ENCODE data around the gene SMC3. TPM values are rescaled to one million over a fixed set of nuclear protein-coding genes. Genes with fewer than 3 reads are reported as not detected.

The SMC3 gene
- polyA plus RNA-seq, 2 of the 4 experiments (the other 2 are of a cell fraction): 59.5 to 60.5 TPM

GRCh38 chr10:110597476-110597875 lies 30.0 kb downstream of the SMC3 start:
- H3K4me3 ChIP-seq: no peak overlapping the region
- FAIRE-seq (no peak), ATAC-seq (no peak), DNase-seq (ENCODE audit: low read depth in 1 of 2, low spot score in 1 of 2) (no peak)
- ChIA-PET CTCF (interaction anchor here (0.8 to 3.9 kb wide), 5 partner anchors 11 to 291 kb away, joined by 3 to 44 read pairs (median 5); partner anchors contain the start of gene SMNDC1), POLR2A (interaction anchor here (1.6 kb wide), 1 partner anchor 293 kb away, joined by 6 read pairs; the partner anchor contains the start of gene SMNDC1)
- H3K27ac ChIP-seq: no peak overlapping the region
- no peaks in the 10 kb centered on the region for H3K9me3 ChIP-seq
- TF ChIP-seq E2F6 (IDR thresholded peaks at IDR 0.05; ENCODE audit: borderline replicate concordance, low read depth): no peak
- 0 out of 2 replicates have a peak, but pooled peaks have one; percentile 53 for TF ChIP-seq POLR2AphosphoS2 (conservative IDR thresholded peaks at IDR 0.05; ENCODE audit: low read length)
- H3K4me1 ChIP-seq: peaks cover 3% of the 10 kb centered on the region; the same call in 1 of the 3 replicates
- no peak overlapping the region for H3K4me2 ChIP-seq
- 86% methylated on average over 2 of the region's 2 CpGs for WGBS (ENCODE audit: missing lambda C conversion rate)

DNA sequence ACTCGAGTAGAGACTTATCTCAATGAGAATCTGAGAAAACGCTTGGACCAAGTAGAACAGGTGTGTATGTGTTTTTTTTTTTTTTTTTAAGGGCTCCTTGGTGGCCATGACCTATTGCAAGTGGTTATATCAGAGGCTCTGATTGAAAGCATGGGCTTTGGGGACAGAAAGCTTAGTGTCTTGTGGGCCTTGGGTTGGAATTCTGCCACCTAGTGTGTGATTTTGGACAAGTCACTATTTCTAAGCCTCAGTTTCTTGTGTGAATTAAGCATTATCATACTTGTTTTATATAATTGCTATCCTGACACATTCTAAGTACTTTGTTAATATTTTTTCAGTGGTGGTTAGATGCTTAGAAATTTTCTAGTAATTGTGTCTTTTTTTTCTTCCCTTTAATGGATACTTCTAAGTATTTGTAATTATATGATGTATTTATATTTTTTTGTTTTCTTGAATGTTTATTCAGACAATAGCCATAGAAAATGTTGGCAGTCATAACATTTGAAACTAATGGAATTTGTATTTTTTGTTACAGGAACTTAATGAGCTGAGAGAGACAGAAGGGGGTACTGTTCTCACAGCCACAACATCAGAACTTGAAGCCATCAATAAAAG lies 33.1 kb downstream of the SMC3 start:
- CTCF ChIA-PET: interaction anchor here (0.9 to 3.9 kb wide), 18 partner anchors 8 to 294 kb away, joined by 3 to 44 read pairs (median 7); partner anchors contain the start of gene SMNDC1
- H3K4me1 ChIP-seq: peaks cover 3% of the 10 kb centered on the region; the same call in 1 of the 3 replicates
- no peaks in the 10 kb centered on the region for H3K9me3 ChIP-seq
- H3K4me2 ChIP-seq: no peak overlapping the region
- POLR2A ChIA-PET: interaction anchor here (1.0 kb wide), 2 partner anchors 33 to 296 kb away, joined by 3 to 4 read pairs; partner anchors contain the start of genes SMC3 and SMNDC1
- H3K27ac ChIP-seq: peak overlapping the region in 1 of 2 experiments; percentile 22; a peak in 1 of 6 replicates
- no peak overlapping the region for H3K4me3 ChIP-seq
- TF ChIP-seq RAD21 (conservative IDR thresholded peaks at IDR 0.05 in 1 of 2, IDR thresholded peaks at IDR 0.05 in 1 of 2) (peak; percentile 65), NPAS2 (CRISPR knock-in tag; IDR thresholded peaks at IDR 0.05; ENCODE audit: borderline replicate concordance) (no peak), POLR2A (IDR thresholded peaks at IDR 0.05; ENCODE audit: low read length) (no peak), HDAC2 (IDR thresholded peaks at IDR 0.05) (no peak), SMC3 (IDR thresholded peaks at IDR 0.05) (peak; percentile 84), CBX8 (IDR thresholded peaks at IDR 0.05) (no peak), ESRRA (IDR thresholded peaks at IDR 0.05; ENCODE audit: borderline replicate concordance, low read length) (no peak), CBX2 (IDR thresholded peaks at IDR 0.05; ENCODE audit: borderline replicate concordance, low read depth) (no peak), MAFK (IDR thresholded peaks at IDR 0.05; ENCODE audit: partially characterized antibody) (no peak), FOSB (CRISPR knock-in tag; IDR thresholded peaks at IDR 0.05) (no peak), JUNB (IDR thresholded peaks at IDR 0.05) (no peak), HOXA7 (CRISPR knock-in tag; IDR thresholded peaks at IDR 0.05) (no peak), RFX5 (IDR thresholded peaks at IDR 0.05) (no peak), MAX (IDR thresholded peaks at IDR 0.05) (no peak), CHD2 (IDR thresholded peaks at IDR 0.05; ENCODE audit: low read length, partially characterized antibody) (no peak)
- TF ChIP-seq, protein P1, sequence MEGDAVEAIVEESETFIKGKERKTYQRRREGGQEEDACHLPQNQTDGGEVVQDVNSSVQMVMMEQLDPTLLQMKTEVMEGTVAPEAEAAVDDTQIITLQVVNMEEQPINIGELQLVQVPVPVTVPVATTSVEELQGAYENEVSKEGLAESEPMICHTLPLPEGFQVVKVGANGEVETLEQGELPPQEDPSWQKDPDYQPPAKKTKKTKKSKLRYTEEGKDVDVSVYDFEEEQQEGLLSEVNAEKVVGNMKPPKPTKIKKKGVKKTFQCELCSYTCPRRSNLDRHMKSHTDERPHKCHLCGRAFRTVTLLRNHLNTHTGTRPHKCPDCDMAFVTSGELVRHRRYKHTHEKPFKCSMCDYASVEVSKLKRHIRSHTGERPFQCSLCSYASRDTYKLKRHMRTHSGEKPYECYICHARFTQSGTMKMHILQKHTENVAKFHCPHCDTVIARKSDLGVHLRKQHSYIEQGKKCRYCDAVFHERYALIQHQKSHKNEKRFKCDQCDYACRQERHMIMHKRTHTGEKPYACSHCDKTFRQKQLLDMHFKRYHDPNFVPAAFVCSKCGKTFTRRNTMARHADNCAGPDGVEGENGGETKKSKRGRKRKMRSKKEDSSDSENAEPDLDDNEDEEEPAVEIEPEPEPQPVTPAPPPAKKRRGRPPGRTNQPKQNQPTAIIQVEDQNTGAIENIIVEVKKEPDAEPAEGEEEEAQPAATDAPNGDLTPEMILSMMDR (IDR thresholded peaks at IDR 0.05): peak; percentile 82
- 45% methylated on average over 2 of the region's 2 CpGs for WGBS (ENCODE audit: missing lambda C conversion rate)
- no peak for FAIRE-seq
- ATAC-seq: peak; percentile 71 to 91; a peak in 5 of 6 replicates
- peak; percentile 27 to 82 for DNase-seq (ENCODE audit: low read depth in 1 of 2, low spot score in 1 of 2)

GRCh38 chr10:110601581-110601980 lies 34.1 kb downstream of the SMC3 start:
- ChIA-PET CTCF (interaction anchor here (0.9 to 1.8 kb wide), 6 partner anchors 31 to 295 kb away, joined by 3 to 8 read pairs (median 4); no protein-coding TSS in a partner anchor), POLR2A (no interaction called here)
- Histone ChIP-seq H3K4me3 (no peak overlapping the region), H3K27ac (no peak overlapping the region), H3K4me2 (no peak overlapping the region), H3K4me1 (peaks cover 3% of the 10 kb centered on the region; the same call in 1 of the 3 replicates), H3K9me3 (no peaks in the 10 kb centered on the region)
- WGBS (ENCODE audit: missing lambda C conversion rate): 92% methylated on average over 4 of the region's 4 CpGs
- ATAC-seq: no peak
- no peak for FAIRE-seq
- TF ChIP-seq REST (IDR thresholded peaks at IDR 0.05): no peak
- no peak for TF ChIP-seq RAD21 (conservative IDR thresholded peaks at IDR 0.05 in 1 of 2, IDR thresholded peaks at IDR 0.05 in 1 of 2)
- no peak for TF ChIP-seq GATA3 (IDR thresholded peaks at IDR 0.05; ENCODE audit: borderline replicate concordance)
- TF ChIP-seq HOXB5 (CRISPR knock-in tag; IDR thresholded peaks at IDR 0.05): no peak
- TF ChIP-seq ESRRA (IDR thresholded peaks at IDR 0.05; ENCODE audit: borderline replicate concordance, low read length): no peak
- TF ChIP-seq MYC (IDR thresholded peaks at IDR 0.05; ENCODE audit: borderline replicate concordance, low read length): no peak
- no peak for TF ChIP-seq PBX3 (IDR thresholded peaks at IDR 0.05)
- TF ChIP-seq RNF2 (IDR thresholded peaks at IDR 0.05; ENCODE audit: borderline replicate concordance, low read depth): no peak
- TF ChIP-seq RARB (CRISPR knock-in tag; IDR thresholded peaks at IDR 0.05): no peak
- no peak for TF ChIP-seq PHF8 (IDR thresholded peaks at IDR 0.05; ENCODE audit: borderline replicate concordance, low read depth)
- TF ChIP-seq SREBF2 (IDR thresholded peaks at IDR 0.05): no peak
- no peak for TF ChIP-seq NPAS2 (CRISPR knock-in tag; IDR thresholded peaks at IDR 0.05; ENCODE audit: borderline replicate concordance)
- DNase-seq (ENCODE audit: low read depth in 1 of 2, low spot score in 1 of 2): no peak
